Measurements from ENCODE around the gene KNL1. TPM values are rescaled to one million over a fixed set of nuclear protein-coding genes. Genes with fewer than 3 reads are reported as not detected.
A peak's percentile ranks its signal among the peaks of the same experiment; 100 is the strongest.

Gene KNL1
- total RNA-seq = 10 to 100 TPM in 2 of 5 donors, 1 to 10 TPM in 3; 1.4 to 57.8 (median 8.7) TPM
- 1 to 10 TPM in 2 of 3 donors, under 1 TPM in 1; 0.50 to 1.8 (median 1.4) TPM for polyA plus RNA-seq
- long read RNA-seq, donor 1 = 0 reads
- long read RNA-seq, donor 2, full-length matches to known transcripts = 2 of 2 reads
- long read RNA-seq, donor 2, partial matches to known transcripts = 0 of 2 reads
- long read RNA-seq, donor 2, other reads (novel, unspliced or antisense) = 0 of 2 reads
- long read RNA-seq, donor 3, full-length matches to known transcripts = 2 of 2 reads
- long read RNA-seq, donor 3, partial matches to known transcripts = 0 of 2 reads
- long read RNA-seq, donor 3, other reads (novel, unspliced or antisense) = 0 of 2 reads
- long read RNA-seq, donor 4 = 0 reads
- long read RNA-seq, donor 5, full-length matches to known transcripts = 2 of 2 reads
- long read RNA-seq, donor 5, partial matches to known transcripts = 0 of 2 reads
- long read RNA-seq, donor 5, other reads (novel, unspliced or antisense) = 0 of 2 reads
- long read RNA-seq, donor 6, full-length matches to known transcripts = 4 of 4 reads
- long read RNA-seq, donor 6, partial matches to known transcripts = 0 of 4 reads
- long read RNA-seq, donor 6, other reads (novel, unspliced or antisense) = 0 of 4 reads
- long read RNA-seq, donor 7, full-length matches to known transcripts = 1 of 1 reads
- long read RNA-seq, donor 7, partial matches to known transcripts = 0 of 1 reads
- long read RNA-seq, donor 7, other reads (novel, unspliced or antisense) = 0 of 1 reads
- long read RNA-seq, donor 8, full-length matches to known transcripts = 4 of 4 reads
- long read RNA-seq, donor 8, partial matches to known transcripts = 0 of 4 reads
- long read RNA-seq, donor 8, other reads (novel, unspliced or antisense) = 0 of 4 reads
- long read RNA-seq, donor 9, full-length matches to known transcripts = 1 of 1 reads
- long read RNA-seq, donor 9, partial matches to known transcripts = 0 of 1 reads
- long read RNA-seq, donor 9, other reads (novel, unspliced or antisense) = 0 of 1 reads
- long read RNA-seq, donor 10, full-length matches to known transcripts = 1 of 1 reads
- long read RNA-seq, donor 10, partial matches to known transcripts = 0 of 1 reads
- long read RNA-seq, donor 10, other reads (novel, unspliced or antisense) = 0 of 1 reads

- intact Hi-C loops (cut with DNase I; ENCODE audit: low total_unique reads) = no loop called here
- H3K27ac ChIP-seq = peak within 1 kb of the TSS; percentile 83 to 95 (median 91)
Measured at GRCh38 chr15:40593588-40594428, at the start of gene KNL1. KNL1 (plus strand) TSS chr15:40594249; CDS start chr15:40602932, 8,683 bp downstream.

DNA sequence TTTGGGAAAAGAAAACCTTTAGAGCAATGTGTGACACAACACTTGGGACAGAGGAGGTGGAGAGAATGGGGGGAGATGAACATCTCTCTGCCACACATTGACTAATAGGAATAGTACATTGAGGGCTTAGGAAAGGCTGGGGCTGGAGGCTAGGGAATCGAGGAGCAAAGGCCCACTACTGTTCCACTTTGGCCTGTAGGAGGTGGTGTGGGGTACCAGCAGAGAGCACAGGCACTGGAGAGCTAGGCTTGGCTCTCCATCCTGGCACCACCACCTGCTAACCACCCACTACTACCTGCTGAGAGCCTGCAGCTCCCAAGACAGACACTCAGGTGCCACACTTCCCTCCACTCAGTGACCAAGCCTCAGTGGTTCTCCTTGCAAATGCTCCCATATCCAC is 48.6 kb upstream of the KNL1 start:
- no peaks in the 10 kb centered on the region for H3K9me3 ChIP-seq
- TF ChIP-seq, protein P1, sequence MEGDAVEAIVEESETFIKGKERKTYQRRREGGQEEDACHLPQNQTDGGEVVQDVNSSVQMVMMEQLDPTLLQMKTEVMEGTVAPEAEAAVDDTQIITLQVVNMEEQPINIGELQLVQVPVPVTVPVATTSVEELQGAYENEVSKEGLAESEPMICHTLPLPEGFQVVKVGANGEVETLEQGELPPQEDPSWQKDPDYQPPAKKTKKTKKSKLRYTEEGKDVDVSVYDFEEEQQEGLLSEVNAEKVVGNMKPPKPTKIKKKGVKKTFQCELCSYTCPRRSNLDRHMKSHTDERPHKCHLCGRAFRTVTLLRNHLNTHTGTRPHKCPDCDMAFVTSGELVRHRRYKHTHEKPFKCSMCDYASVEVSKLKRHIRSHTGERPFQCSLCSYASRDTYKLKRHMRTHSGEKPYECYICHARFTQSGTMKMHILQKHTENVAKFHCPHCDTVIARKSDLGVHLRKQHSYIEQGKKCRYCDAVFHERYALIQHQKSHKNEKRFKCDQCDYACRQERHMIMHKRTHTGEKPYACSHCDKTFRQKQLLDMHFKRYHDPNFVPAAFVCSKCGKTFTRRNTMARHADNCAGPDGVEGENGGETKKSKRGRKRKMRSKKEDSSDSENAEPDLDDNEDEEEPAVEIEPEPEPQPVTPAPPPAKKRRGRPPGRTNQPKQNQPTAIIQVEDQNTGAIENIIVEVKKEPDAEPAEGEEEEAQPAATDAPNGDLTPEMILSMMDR (IDR thresholded peaks at IDR 0.05) = no peak
- no peak for TF ChIP-seq POLR2A (IDR thresholded peaks at IDR 0.05)
- TF ChIP-seq POLR2AphosphoS5 (IDR thresholded peaks at IDR 0.05) = no peak
- TF ChIP-seq EP300 (IDR thresholded peaks at IDR 0.05) = no peak
- 56 to 94% (median 64%) methylated on average over 1 of the region's 1 CpG for WGBS, 5 donors
- no peaks in the 10 kb centered on the region for H3K27me3 ChIP-seq
- H3K27ac ChIP-seq = no peak overlapping the region
- DNase-seq = no peak
- H3K36me3 ChIP-seq = peaks cover 0 to 39% (median 28%) of the 10 kb centered on the region in 4 donors
- no peak overlapping the region for H3K4me3 ChIP-seq
- peaks cover 0 to 8% (median 5%) of the 10 kb centered on the region in 4 donors for H3K4me1 ChIP-seq
- intact Hi-C loops (cut with DNase I; ENCODE audit: low total_unique reads) = no loop called here

More at GRCh38 chr15:40593588-40594428, at the start of gene KNL1:
- WGBS, 5 donors = 1 to 3% (median 2%) methylated on average over 36 to 41 of the region's 41 CpGs
- TF ChIP-seq POLR2AphosphoS5 (IDR thresholded peaks at IDR 0.05) (peak in 2 of 3 donors; percentile 76 to 93), EP300 (IDR thresholded peaks at IDR 0.05) (no peak)
- Histone ChIP-seq H3K4me3 (peak within 1 kb of the TSS; percentile 52 to 86 (median 62)), H3K36me3 (no peaks in the 10 kb centered on the region), H3K9me3 (no peaks in the 10 kb centered on the region), H3K27me3 (peaks cover 0 to 11% (median 0%) of the 10 kb centered on the region in 3 donors), H3K4me1 (peaks cover 8 to 36% (median 22%) of the 10 kb centered on the region in 4 donors)
- DNase-seq = peak; percentile 92 to 98

GRCh38 chr15:40548610-40549009 is 45.4 kb upstream of the KNL1 start:
- no peak for DNase-seq
- no peaks in the 10 kb centered on the region for H3K27me3 ChIP-seq
- no peak overlapping the region for H3K27ac ChIP-seq
- TF ChIP-seq POLR2A (IDR thresholded peaks at IDR 0.05) (no peak), POLR2AphosphoS5 (IDR thresholded peaks at IDR 0.05) (no peak), EP300 (IDR thresholded peaks at IDR 0.05) (no peak)
- TF ChIP-seq, protein P1 (IDR thresholded peaks at IDR 0.05) = no peak
- no peaks in the 10 kb centered on the region for H3K9me3 ChIP-seq
- no peak overlapping the region for H3K4me3 ChIP-seq
- 93 to 98% (median 96%) methylated on average over 2 of the region's 2 CpGs for WGBS, 5 donors
- intact Hi-C loops (cut with DNase I; ENCODE audit: low total_unique reads) = no loop called here
- peaks cover 7 to 68% (median 51%) of the 10 kb centered on the region in 4 donors for H3K36me3 ChIP-seq
- peaks cover 0 to 14% (median 7%) of the 10 kb centered on the region in 4 donors for H3K4me1 ChIP-seq

GRCh38 chr15:40549894-40550293 is 44.2 kb upstream of the KNL1 start:
- peak in 1 of 2 donors; percentile 75 for DNase-seq

More at GRCh38 chr15:40549894-40550293, 44.2 kb upstream of the KNL1 start:
- intact Hi-C loops (cut with DNase I; ENCODE audit: low total_unique reads) = no loop called here
- TF ChIP-seq EP300 (IDR thresholded peaks at IDR 0.05) (no peak), POLR2A (IDR thresholded peaks at IDR 0.05) (no peak), POLR2AphosphoS5 (IDR thresholded peaks at IDR 0.05) (no peak)
- TF ChIP-seq, protein P1 (IDR thresholded peaks at IDR 0.05) = no peak
- H3K9me3 ChIP-seq = no peaks in the 10 kb centered on the region
- no peak overlapping the region for H3K4me3 ChIP-seq
- no peaks in the 10 kb centered on the region for H3K27me3 ChIP-seq
- peak overlapping the region in 1 of 5 donors; percentile 28 for H3K27ac ChIP-seq
- peaks cover 0 to 25% (median 7%) of the 10 kb centered on the region in 4 donors for H3K4me1 ChIP-seq
- H3K36me3 ChIP-seq = peaks cover 7 to 79% (median 62%) of the 10 kb centered on the region in 4 donors
- WGBS, 5 donors = 45 to 67% (median 55%) methylated on average over 5 to 9 of the region's 9 CpGs

Measured in stomach (tissue), 19 donors.